ENCODE measurements around the gene SYCE3.

Gene SYCE3

DNA sequence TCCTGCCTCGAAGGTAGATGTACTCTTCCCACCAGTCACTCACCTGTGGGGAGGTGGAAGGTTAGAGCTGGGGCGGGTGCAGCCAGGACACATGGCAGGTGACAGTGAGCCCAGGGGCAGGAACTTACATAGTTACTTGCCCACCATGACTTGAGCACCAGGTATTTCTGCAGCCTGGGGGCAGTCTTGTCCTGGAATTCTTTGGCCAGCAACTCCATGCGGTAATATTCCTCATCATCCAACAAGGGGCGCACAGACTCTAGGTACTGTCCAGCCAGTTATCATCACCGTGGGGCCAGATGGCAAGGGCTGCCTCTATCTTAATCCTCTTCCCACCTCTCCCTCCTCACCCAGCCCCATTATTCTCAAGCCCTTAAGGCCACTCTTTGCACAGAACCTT lies 13.4 kb upstream of the SYCE3 start:
- no peak for DNase-seq (ENCODE audit: low spot score)

DNA sequence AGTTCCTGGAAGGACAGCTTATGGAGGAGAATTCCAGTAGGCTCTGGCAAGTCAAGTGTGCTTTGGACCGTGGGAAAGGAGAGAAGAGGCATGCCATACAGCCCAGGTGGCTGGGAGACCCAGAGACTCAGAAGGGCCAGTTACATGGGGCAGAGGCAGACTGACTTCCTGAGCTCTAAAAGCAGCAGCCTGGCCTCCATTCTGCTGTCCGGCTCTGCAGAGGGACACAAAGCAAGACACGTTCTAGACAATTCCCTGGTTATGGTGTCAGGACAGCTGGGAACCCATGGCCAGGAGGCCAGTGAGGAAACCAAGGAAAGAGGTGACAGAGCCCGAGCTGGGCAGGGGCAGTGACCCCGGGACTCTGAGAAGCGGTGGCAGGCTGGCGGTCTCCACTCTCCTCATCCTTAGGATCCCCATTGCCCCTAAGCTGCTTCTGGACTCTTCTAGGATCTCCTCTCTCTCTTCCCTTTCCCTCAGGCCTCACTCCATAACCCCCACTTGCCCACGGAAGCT lies 12.8 kb upstream of the SYCE3 start:
- no peak for DNase-seq (ENCODE audit: low spot score)

DNA sequence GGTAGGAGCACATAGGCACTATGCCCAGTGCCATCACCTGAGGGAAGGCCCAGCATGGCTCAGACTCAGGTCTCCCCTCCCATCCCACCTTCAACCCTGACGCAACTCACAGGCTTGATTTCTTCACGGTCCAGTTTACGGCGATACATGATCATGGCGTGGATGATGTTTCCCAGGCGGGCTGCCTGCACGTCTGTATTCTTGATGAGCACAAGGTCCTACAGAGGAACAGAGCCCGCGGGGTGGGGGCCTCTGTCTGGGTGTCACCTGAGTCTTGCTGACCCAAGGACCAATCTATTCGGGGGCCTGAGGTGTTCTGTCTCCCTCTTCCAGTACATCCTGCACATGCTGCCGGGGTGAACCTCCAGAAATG lies 11.7 kb upstream of the SYCE3 start:
- DNase-seq (ENCODE audit: low spot score): no peak

DNA sequence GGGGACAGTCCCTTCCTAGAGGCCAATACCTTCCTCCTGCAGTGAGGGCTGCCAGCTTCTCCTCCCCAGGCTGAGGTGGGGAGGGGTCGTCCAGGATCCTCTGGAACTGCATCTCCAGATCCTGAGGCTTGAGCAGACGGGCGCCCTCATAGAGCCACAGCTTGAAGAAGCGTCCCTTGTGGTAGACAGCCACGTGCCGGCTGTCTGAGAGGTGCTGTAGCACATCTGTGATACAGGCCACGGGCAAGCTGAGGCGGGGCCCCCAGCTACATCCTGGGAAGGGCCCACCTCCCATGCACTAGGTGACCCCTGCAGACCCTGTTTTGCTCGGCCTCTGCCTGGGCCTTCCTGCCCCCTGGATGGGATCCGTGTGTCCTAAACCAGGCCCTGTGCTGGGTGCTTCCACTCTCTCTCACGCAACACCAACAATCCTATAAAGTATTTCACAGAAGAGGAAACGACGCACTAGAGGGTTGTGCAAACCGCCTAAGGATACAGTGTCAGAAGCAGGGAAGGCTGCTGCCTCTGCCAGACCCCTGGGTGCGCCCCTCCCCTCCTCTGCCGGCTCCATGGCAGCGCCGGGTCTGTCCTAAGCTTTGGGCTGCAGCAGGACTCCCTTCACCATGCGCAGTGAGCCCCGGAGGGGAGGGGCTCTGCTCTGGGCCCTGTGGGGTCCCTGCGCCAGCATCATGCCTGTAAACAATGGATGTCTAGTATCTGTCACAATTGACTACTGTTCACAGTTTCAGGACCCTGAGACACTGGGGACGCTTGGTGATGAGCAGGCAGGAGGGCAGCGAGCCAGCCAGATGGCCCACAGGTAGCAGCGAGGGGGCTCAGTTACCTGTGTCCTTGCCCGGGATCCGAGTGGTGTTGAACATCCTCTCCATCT lies 11.0 kb upstream of the SYCE3 start:
- DNase-seq (ENCODE audit: low spot score): no peak

DNA sequence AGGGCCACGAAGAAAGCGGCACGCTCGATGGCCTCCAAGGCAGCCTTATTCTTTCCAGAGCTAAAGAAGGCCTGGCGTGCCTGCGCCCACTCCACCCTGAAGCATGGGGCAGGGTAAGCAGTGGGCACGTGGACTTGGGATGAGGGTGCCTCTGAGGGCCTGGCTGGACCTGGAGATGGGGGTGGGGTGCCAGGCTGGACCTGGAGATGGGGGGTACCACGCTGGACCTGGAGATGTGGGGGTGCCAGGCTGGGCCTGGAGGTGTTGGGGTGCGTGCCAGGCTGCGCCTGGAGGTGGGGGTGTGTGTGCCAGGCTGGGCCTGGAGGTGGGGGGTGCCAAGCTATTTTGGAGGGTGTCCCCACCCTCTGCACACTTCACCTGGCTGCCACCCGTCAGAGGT lies 10.2 kb upstream of the SYCE3 start:
- no peak for DNase-seq (ENCODE audit: low spot score)

DNA sequence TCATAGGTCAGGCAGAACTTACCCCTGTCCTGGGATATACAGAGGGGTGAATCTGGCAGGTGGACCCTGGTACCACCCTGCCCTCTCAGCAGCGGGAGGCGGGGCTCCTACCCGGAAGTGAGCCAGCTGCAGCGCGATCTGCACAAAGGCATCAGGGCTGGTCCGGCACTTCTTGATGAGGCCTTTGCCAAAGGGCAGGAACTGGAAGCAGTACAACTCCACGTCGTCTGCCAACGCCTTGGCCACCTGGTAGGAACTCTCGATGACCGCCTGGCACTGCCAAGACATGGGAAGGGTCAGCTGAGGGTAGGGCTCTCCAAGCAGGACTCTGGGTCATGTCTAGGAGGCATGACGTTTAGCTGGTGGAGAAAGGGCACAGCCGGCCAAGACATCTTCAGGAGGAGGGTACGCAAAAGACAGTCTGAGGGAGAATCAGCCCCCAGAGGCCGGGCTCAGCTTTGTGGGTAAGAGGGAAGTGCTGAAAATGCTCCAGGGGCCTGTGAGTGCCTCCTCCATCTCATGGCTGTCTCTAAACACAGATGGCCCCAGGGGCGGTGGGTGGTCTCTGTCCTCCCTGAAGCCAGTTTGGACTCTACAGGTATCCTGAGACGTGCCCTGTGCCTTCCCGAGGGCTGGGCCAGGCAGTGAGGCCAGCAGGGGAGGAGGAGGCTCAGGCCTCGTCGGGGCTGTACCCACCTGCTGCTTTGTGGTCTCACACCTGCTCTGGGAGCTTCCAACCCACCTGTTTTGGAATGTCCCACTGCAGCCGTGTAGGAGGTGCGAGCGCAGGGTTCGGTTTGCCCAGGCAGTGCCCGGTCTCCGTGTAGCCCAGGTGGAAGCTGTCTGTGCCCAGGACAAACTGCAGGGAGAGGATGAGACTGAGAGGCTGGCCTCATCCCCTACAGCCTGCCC lies 8.8 kb upstream of the SYCE3 start:
- DNase-seq (ENCODE audit: low spot score): no peak

DNA sequence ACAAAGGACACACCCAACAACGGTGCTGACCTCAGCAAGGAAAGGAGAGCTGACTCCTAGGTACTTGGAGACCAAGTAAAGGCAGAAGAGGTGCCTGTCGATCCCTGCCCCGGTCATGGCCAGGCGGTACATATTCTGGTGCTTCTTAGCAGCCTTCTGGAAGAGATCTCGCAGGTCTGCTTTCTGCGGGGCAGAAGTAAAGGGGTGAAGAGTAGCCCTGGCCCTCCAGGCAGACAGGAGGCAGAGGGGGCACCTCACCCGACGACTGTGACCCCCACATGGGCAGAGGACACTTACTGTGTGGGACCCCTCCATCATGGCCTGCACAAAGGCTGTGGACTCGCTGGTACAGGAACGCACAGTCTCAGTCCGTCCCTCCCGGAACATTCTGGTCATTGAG lies 8.1 kb upstream of the SYCE3 start:
- DNase-seq (ENCODE audit: low spot score): no peak

DNA sequence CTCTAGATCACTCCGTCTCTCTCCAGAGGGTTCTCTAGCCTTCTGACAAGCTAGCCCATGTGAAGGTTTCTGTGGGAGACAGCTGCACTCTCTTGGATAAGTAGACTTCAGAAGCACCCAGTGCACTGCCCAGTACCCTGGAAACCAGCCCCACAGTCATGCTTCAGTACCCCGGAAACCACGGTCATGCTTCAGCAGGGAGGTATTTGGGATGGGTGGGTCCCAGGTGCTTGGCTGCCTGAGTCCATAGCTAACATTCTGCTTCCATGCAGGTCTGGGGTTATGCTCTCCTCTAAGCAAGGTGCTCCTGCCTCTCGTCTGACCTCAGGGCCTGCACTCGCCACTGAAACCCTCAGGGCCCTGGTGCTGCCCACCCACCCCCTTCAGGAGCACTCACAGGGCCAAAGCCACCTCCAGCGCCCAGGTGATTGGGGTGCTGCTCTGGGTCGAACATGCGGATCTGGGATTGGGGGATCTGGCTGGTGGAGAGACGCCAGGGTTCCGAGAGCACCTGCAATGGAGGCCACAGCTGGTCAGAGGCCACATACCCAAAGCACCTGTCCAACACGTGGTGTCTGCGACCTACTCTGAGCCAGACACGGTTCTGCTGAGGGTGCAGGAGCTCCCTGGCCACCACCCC lies 7.3 kb upstream of the SYCE3 start:
- no peak for DNase-seq (ENCODE audit: low spot score)

DNA sequence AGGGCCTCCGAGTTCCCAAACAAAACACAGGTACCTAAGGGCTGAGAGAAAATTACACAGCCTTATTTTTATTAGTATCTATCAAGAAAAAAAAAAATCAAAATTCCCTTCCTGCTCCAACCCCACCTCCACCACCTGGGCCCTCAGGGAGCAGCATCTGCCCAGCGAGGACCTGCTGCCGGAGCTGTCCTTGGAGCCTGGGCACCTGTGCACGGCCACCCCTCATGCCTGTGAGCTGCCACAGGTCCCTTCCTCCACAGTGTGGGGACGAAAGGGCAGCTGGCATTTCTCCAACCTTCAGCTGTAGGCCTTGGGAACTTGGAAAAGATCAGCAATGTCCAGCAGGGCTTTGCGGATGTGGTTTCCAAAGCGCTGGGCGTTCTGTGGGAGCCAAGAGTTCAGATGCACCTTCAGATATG lies 6.3 kb upstream of the SYCE3 start:
- DNase-seq (ENCODE audit: low spot score): no peak

DNA sequence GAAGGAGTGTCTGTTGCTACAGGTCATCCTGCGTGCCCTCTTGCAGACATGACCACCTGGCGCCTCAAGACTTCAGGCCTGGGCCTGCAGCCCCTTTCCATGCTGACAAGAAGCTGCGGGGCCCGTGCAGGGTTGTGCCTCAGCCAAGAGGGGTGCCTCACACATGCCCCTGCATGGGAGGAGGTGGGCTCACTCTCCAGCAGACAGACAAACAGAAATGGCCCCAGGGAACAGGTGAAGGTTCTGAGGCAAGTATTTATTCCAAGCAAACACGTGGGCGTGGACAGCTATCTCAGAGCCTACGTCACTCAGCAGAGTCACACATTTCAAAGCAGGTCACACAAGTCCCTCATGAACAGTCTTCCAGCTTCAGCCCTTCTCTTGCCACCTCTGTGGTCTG lies 5.9 kb upstream of the SYCE3 start:
- DNase-seq (ENCODE audit: low spot score): no peak

DNA sequence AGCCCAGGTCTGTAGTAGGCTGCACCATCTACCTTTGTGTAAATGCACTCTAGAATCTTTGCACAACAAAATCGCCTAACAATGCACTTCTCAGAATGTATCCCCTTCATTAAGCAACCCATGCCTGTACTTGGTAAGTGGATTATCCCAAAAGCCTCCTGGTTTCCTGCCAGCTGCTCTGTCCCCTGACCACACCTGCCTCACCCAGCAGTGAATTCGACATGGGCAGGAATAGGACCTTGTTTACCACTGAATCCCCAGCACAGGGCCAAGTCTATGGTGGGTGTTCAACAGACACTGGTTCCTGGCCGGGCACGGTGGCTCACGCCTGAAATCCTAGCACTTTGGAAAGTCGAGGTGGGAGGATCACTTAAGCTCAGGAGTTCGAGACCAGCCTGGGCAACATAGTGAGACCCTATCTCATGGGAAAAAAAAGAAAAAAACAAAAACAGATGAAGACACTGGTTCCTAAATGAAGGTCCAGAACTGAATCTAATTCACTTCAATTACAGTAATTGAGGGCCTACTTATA lies 5.1 kb upstream of the SYCE3 start:
- no peak for DNase-seq (ENCODE audit: low spot score)

DNA sequence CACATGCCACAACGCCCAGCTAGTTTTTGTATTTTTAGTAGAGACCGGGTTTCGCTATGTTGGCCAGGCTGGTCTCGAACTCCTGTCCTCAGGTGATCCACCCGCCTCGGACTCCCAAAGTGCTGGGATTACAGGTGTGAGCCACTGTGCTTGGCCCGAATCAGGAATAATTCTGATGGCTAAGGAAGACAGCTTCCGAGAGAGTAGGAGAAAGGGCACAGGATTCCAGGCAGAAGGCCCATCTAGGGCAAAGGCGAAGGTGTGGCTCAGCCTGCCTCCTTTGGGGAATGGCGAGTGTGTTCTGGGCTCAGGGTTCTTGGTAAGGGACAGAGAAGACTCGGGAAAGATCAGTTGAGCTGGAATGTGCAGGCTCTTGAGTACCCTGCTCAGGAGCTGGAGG lies 1.6 kb upstream of the SYCE3 start:
- no peak for DNase-seq (ENCODE audit: low spot score)

DNA sequence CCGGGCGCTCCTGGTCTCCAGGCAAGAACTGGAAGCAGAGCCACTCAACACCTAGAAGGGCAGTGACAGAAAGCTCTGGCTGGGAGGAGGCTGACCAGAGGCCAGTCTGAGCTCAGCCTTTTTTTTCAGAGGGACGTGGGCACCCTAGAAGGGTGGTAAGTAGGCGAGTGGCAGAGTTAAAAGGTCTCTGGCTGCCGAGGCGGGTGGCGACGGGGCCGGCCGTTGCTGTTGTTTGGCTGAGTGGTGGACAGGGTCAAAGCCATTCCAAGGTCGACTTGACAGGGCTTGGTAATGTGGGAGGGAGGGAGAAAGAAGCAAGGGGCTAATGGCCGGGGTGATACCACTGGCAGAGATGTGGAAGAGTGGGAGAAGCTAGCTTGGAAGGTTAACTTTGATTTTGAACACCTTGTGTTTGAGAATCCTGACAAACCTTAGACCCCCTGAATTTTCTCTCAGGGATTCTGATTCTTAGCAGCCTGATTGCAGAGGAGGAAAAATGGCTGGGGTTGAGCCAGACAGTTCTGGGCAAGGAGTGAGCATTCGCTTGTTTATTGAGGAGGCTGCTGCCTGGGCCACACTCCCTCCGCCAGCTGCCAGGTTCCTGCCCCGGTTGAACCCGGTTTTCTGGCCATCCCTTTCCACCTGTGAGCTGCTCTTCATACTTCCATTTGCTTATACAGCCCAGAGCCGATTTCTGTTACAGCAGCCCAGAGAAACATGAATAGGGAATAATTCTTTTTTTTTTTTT lies 868 bp upstream of the SYCE3 start:
- no peak for DNase-seq (ENCODE audit: low spot score)

DNA sequence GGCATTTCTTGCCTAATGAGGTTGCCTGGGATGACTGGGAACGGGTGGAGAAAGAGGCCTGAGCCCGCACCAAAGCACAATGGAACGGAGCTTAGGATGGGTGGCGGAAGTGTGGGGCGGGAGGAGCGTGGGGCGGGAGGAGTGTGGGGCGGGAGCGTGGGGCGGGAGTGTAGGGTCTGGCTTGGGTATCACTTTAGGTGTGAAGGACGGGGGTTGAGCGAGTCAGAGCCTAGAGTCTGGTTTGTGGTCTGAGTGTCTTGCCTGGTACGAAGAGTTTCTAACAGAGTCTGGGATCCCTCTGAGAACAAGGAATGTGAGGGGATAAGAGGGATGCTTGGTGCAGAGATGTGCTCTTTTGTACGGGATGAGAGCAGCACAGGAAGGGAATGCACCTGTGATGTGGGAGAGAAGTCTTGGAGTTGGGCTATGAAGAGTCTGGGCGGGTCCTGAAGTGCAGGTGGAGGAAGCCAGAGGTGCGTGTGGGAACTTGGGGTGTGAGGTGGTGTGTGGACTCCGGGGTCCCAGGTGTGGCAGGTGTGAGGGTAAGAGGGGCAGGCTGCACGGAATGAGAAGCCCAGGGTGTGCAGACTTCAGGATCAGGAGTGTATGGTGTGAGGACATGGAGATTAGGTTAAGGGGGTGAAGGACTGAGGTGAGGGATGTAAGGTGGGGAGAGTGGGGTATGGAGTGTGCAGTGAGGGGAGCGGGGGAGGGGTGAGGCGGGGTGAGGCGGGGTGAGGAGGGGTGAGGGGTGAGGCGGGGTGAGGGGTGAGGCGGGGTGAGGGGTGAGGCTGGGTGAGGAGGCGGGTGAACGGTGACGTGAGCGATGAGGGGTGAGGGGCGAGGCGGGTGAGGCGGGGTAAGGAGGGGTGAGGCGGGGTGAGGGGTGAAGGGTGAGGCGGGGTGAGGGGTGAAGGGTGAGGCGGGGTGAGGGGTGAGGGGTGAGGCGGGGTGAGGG lies 1.0 kb downstream of the SYCE3 start:
- no peak for DNase-seq (ENCODE audit: low spot score)

DNA sequence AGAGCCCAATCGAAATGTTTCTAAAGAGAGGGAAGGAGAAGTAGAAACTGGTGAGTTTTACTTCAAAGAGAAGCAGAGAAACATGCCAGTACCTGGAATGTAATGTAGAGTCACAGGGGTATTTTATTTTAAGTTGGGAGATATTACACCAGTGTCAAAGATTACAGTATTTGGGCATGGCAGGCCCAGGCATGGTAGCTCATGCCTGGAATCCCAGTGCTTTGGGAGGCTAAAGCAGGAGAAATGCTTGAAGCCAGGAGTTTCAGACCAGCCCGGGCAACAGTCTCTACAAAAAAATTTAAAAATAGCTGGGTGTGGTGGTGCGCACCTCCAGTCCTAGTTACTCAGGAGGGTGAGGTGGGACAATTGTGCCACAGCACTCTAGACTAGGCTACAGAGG lies 2.7 kb downstream of the SYCE3 start:
- DNase-seq (ENCODE audit: low spot score): no peak

DNA sequence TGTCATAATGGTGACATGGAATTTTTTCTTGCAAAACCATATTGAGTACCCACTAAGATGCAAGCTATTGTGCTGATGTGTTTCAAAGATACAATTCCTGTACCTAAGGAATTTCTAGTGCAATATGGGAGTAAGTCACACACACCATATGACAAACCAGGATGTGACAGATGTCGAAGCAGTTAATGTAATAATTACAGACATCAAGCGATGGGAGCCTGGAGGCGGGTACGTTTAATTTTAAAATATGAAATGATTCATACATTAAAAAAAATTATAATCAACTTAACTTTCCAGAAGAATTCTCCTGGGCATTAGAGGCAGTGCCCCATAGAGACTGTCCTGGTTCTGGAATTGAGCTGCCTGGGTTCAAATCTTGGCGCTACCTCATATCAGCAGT lies 6.0 kb downstream of the SYCE3 start:
- DNase-seq (ENCODE audit: low spot score): peak; percentile 63

DNA sequence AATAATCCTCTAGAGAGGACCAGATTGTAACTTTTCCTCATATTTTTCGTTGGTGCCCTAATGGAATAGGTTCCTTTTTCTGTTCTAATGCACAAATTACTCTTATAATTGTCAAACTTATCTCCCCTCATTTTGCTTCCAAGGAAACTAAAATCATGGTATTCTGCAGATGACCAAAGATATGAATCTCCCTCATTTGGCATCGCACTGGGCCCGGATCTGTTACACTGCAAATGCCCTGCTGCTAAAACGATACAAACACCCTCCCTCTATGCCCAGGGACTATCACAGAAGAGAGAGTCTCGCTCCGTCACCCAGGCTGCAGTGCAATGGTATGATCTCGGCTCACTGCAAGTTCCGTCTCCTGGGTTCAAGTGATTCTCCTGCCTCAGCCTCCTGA lies 9.4 kb downstream of the SYCE3 start:
- no peak for DNase-seq (ENCODE audit: low spot score)

DNA sequence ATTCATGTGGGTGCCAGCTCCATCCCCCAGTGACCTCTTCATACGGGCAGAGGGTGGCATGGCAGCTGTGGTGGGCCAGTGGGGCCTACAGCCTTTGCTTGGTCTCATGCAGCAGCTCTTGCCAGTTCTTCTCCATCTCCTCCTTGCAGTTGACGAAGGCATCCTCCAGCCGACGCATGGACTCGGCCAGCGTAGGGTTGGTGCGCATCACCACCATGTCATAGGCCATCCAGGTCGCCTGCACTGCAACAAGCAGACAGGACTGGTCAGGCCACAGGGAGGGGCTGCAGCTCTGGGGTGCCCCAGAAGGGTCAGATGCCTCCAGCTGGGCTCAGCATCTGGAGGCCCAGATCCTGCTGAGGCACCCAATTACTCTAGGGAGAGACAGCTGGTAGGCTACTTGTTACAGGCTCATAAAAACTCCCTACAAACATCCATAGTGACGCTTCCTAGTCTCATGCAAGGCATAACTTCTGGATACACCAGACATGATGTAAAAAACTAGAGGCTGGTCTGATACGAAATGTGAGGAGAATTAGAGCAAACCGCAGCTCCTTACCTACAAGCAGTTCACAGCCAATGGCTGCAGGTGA lies 11.5 kb downstream of the SYCE3 start:
- no peak for DNase-seq (ENCODE audit: low spot score)

DNA sequence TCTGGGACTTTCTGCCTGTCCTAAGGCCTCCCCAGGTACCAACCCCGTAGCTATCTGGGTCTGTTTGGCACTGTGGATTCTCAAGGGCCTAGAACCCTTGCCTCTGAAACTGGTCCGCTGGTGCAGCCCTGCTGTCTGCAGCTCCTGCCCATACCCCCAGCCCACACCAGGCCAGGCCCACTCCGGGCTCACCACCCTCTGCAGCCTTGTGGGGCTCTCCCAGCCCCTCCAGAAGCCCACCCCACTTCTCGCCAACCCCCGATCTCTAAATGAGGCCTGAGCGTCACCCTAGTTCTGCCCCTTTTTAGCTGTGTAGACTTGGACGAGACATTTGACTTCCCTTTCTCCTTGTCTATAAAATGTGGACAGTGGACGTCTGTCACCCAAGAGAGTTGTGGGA lies 12.3 kb downstream of the SYCE3 start:
- no peak for DNase-seq (ENCODE audit: low spot score)

Data from putamen (tissue), 1 donor.